ENCODE measurements around the gene NARS2. TPM values are rescaled to one million over a fixed set of nuclear protein-coding genes. Genes with fewer than 3 reads are reported as not detected.
"Not testable (repeated sequence)": the region's sequence is repeated elsewhere in the genome, so short reads cannot be mapped to it uniquely, and the experiment has no call there.

The NARS2 gene
- total RNA-seq, 2 experiments from 2014 or later: 25.7 to 32.3 TPM

- Mint-ChIP-seq H3K4me1 (peaks cover 5% of the 10 kb centered on the region), H3K36me3 (peaks cover 13% of the 10 kb centered on the region), H3K27me3 (no peaks in the 10 kb centered on the region), H3K9me3 (peaks cover 1% of the 10 kb centered on the region), H3K4me3 (no peak overlapping the region), H3K27ac (no peak overlapping the region)
- no peak for DNase-seq
Observed at GRCh38 chr11:78539506-78539905, 35.2 kb downstream of the NARS2 start.

- DNase-seq: no peak
- Mint-ChIP-seq H3K27ac (no peak overlapping the region), H3K27me3 (no peaks in the 10 kb centered on the region), H3K36me3 (peaks cover 16% of the 10 kb centered on the region), H3K4me3 (no peak overlapping the region), H3K4me1 (peaks cover 4% of the 10 kb centered on the region), H3K9me3 (no peaks in the 10 kb centered on the region)
Observed at GRCh38 chr11:78536933-78537332, 37.7 kb downstream of the NARS2 start.

- Mint-ChIP-seq H3K4me3 (no peak overlapping the region), H3K27ac (no peak overlapping the region), H3K27me3 (no peaks in the 10 kb centered on the region), H3K36me3 (peaks cover 14% of the 10 kb centered on the region), H3K4me1 (peaks cover 4% of the 10 kb centered on the region), H3K9me3 (no peaks in the 10 kb centered on the region)
- no peak for DNase-seq
Observed at GRCh38 chr11:78535920-78536319, 38.7 kb downstream of the NARS2 start.

GRCh38 chr11:78535027-78535426 is 39.6 kb downstream of the NARS2 start:
- Mint-ChIP-seq H3K4me1 (peaks cover 2% of the 10 kb centered on the region), H3K27ac (no peak overlapping the region), H3K4me3 (no peak overlapping the region), H3K27me3 (no peaks in the 10 kb centered on the region), H3K9me3 (no peaks in the 10 kb centered on the region), H3K36me3 (peaks cover 14% of the 10 kb centered on the region)
- no peak for DNase-seq

- Mint-ChIP-seq H3K4me1 (peaks cover 3% of the 10 kb centered on the region), H3K9me3 (no peaks in the 10 kb centered on the region), H3K27ac (no peak overlapping the region), H3K36me3 (peaks cover 13% of the 10 kb centered on the region), H3K27me3 (no peaks in the 10 kb centered on the region), H3K4me3 (no peak overlapping the region)
- no peak for DNase-seq
Observed at GRCh38 chr11:78533399-78533798, 41.3 kb downstream of the NARS2 start.

- no peak for DNase-seq
- peaks cover 3% of the 10 kb centered on the region for H3K4me1 Mint-ChIP-seq
- no peak overlapping the region for H3K27ac Mint-ChIP-seq
- H3K36me3 Mint-ChIP-seq: peaks cover 9% of the 10 kb centered on the region
- no peaks in the 10 kb centered on the region for H3K27me3 Mint-ChIP-seq
- H3K9me3 Mint-ChIP-seq: no peaks in the 10 kb centered on the region
- H3K4me3 Mint-ChIP-seq: no peak overlapping the region
Observed at GRCh38 chr11:78532991-78533390, 41.7 kb downstream of the NARS2 start.

GRCh38 chr11:78526497-78527146 is 48.0 kb downstream of the NARS2 start:
- Mint-ChIP-seq H3K9me3 (no peaks in the 10 kb centered on the region), H3K4me1 (peaks cover 1% of the 10 kb centered on the region), H3K27ac (no peak overlapping the region), H3K4me3 (no peak overlapping the region), H3K36me3 (peaks cover 22% of the 10 kb centered on the region), H3K27me3 (no peaks in the 10 kb centered on the region)
- no peak for DNase-seq

GRCh38 chr11:78525720-78526119 is 48.9 kb downstream of the NARS2 start:
- no peak for DNase-seq
- Mint-ChIP-seq H3K36me3 (peaks cover 21% of the 10 kb centered on the region), H3K4me1 (peaks cover 1% of the 10 kb centered on the region), H3K27me3 (no peaks in the 10 kb centered on the region), H3K9me3 (no peaks in the 10 kb centered on the region), H3K4me3 (no peak overlapping the region), H3K27ac (no peak overlapping the region)

- no peak overlapping the region for H3K4me3 Mint-ChIP-seq
- DNase-seq: no peak
- no peaks in the 10 kb centered on the region for H3K9me3 Mint-ChIP-seq
- no peaks in the 10 kb centered on the region for H3K4me1 Mint-ChIP-seq
- no peak overlapping the region for H3K27ac Mint-ChIP-seq
- H3K27me3 Mint-ChIP-seq: no peaks in the 10 kb centered on the region
- peaks cover 23% of the 10 kb centered on the region for H3K36me3 Mint-ChIP-seq
Observed at GRCh38 chr11:78520230-78520629, 54.4 kb downstream of the NARS2 start.

GRCh38 chr11:78516281-78516680 is 58.4 kb downstream of the NARS2 start:
- Mint-ChIP-seq H3K4me1 (no peaks in the 10 kb centered on the region), H3K27me3 (no peaks in the 10 kb centered on the region), H3K36me3 (peaks cover 35% of the 10 kb centered on the region), H3K4me3 (no peak overlapping the region), H3K9me3 (no peaks in the 10 kb centered on the region), H3K27ac (no peak overlapping the region)
- DNase-seq: no peak

- no peak for DNase-seq
- H3K27me3 Mint-ChIP-seq: no peaks in the 10 kb centered on the region
- H3K4me1 Mint-ChIP-seq: peaks cover 4% of the 10 kb centered on the region
- no peak overlapping the region for H3K4me3 Mint-ChIP-seq
- no peak overlapping the region for H3K27ac Mint-ChIP-seq
- H3K9me3 Mint-ChIP-seq: peaks cover 8% of the 10 kb centered on the region
- H3K36me3 Mint-ChIP-seq: peaks cover 48% of the 10 kb centered on the region
Observed at GRCh38 chr11:78514922-78515502, 59.7 kb downstream of the NARS2 start.

GRCh38 chr11:78513085-78513484 is 61.6 kb downstream of the NARS2 start:
- H3K36me3 Mint-ChIP-seq: peaks cover 59% of the 10 kb centered on the region
- H3K27ac Mint-ChIP-seq, DNase-seq, H3K4me3 Mint-ChIP-seq, H3K4me1 Mint-ChIP-seq, H3K27me3 Mint-ChIP-seq, H3K9me3 Mint-ChIP-seq: not testable (repeated sequence)

- no peak for DNase-seq
- peaks cover 14% of the 10 kb centered on the region for H3K4me1 Mint-ChIP-seq
- H3K27me3 Mint-ChIP-seq: no peaks in the 10 kb centered on the region
Observed at GRCh38 chr11:78510597-78510996, 64.1 kb downstream of the NARS2 start.

GRCh38 chr11:78510025-78510596 is 64.6 kb downstream of the NARS2 start:
- H3K27me3 Mint-ChIP-seq: no peaks in the 10 kb centered on the region
- H3K9me3 Mint-ChIP-seq: peaks cover 8% of the 10 kb centered on the region
- peaks cover 18% of the 10 kb centered on the region for H3K4me1 Mint-ChIP-seq
- no peak overlapping the region for H3K4me3 Mint-ChIP-seq
- H3K36me3 Mint-ChIP-seq: peaks cover 56% of the 10 kb centered on the region
- H3K27ac Mint-ChIP-seq: no peak overlapping the region
- no peak for DNase-seq

More at GRCh38 chr11:78510597-78510996, 64.1 kb downstream of the NARS2 start:
- H3K36me3 Mint-ChIP-seq: peaks cover 59% of the 10 kb centered on the region
- no peak overlapping the region for H3K4me3 Mint-ChIP-seq
- peaks cover 8% of the 10 kb centered on the region for H3K9me3 Mint-ChIP-seq
- no peak overlapping the region for H3K27ac Mint-ChIP-seq

GRCh38 chr11:78504708-78505107 is 70.0 kb downstream of the NARS2 start:
- Mint-ChIP-seq H3K27ac (peak overlapping the region; percentile 29), H3K27me3 (no peaks in the 10 kb centered on the region), H3K4me1 (peaks cover 32% of the 10 kb centered on the region), H3K9me3 (no peaks in the 10 kb centered on the region), H3K36me3 (peaks cover 19% of the 10 kb centered on the region), H3K4me3 (no peak overlapping the region)
- DNase-seq: no peak

GRCh38 chr11:78504181-78504580 is 70.5 kb downstream of the NARS2 start:
- Mint-ChIP-seq H3K9me3 (no peaks in the 10 kb centered on the region), H3K27me3 (no peaks in the 10 kb centered on the region), H3K36me3 (peaks cover 16% of the 10 kb centered on the region), H3K27ac (no peak overlapping the region), H3K4me1 (peaks cover 32% of the 10 kb centered on the region), H3K4me3 (no peak overlapping the region)
- DNase-seq: no peak
